IPS-NIHi11 (cell line): ENCODE measurements around the gene CATSPERZ.
A peak's percentile ranks its signal among the peaks of the same experiment; 100 is the strongest.
"Not testable (repeated sequence)": the region's sequence is repeated elsewhere in the genome, so short reads cannot be mapped to it uniquely, and the experiment has no call there.

ENCODE experiments used
- DNase-seq: peaks from one replicate; pipeline ENCODE4 v3.0.0; 2012; ENCODE audit warnings: mixed read lengths, low spot score

CATSPERZ gene

DNA sequence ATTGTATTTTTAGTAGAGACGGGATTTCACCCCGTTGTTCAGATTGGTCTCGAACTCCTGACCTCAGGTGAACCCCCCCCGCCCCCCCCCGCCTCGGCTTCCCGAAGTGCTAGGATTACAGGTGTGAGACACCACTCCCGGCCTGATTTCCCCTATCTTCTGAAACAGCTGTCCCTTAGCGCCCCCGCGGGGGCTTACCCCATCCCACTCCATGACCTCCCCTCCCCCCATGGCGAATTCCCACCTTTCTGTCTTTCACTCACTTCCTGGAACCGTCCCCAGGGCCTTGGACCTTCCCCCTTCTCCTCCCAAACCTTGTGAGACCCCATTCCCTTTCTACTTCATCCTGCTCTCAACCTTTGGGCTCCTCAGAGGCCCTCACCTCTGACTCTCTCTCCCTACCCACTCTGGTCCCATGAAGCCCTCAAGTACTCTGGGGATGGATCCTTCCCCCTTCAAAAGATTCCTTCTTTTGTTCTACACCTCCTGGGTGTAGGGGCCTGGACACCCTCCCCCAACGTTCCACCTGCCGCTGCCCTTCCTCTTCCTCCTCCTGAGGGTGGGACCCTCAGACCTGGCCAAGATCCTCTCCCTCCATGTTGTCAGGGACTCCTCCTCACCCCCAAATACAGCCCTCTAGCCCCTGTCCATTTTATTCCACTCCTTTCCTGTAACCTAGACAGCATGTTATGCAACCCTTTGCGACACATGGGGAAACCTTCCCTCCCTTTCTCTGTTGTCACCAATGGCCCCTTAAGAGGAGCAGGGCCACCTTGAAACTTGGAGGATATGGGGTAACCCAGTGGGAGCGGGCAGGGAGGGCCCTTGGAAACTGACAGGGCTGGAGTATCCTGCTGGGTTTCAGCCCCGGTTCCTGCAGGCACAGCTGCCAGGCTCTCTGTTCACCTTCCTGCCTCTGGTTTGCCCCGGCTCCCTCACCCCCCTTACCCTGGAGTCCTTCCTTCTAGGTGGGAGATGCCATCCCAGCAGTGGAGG is 18.9 kb downstream of the CATSPERZ start:
- peak; percentile 37 for DNase-seq

DNA sequence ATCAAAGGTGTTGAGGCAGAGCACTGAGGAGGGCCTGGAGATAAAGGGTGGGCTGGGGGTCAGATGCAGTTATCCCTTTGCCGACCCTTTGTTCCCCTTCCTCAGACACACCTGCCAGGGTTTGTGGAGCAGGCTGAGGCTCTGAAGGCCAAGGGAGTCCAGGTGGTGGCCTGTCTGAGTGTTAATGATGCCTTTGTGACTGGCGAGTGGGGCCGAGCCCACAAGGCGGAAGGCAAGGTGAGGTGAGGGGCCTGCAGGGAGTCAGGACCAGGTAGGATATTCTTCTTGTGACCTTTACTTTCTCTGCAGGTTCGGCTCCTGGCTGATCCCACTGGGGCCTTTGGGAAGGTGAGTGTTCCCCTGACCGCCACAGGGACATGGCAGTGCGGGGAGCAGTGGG is 20.4 kb downstream of the CATSPERZ start:
- no peak for DNase-seq

DNA sequence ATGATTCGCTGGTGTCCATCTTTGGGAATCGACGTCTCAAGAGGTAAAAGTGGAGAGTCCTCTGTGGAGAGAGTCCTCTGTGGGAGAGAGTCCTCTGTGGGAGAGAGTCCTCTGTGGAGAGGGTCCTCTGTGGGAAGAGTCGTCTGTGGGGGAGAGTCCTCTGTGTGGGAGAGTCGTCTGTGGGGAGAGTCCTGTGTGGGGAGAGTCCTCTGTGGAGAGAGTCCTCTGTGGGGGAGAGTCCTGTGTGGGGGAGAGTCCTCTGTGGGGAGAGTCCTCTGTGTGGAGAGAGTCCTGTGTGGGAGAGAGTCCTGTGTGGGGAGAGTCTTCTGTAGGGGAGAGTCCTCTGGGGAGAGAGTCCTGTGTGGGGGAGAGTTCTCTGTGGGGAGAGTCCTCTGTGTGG is 20.9 kb downstream of the CATSPERZ start:
- DNase-seq: no peak

DNA sequence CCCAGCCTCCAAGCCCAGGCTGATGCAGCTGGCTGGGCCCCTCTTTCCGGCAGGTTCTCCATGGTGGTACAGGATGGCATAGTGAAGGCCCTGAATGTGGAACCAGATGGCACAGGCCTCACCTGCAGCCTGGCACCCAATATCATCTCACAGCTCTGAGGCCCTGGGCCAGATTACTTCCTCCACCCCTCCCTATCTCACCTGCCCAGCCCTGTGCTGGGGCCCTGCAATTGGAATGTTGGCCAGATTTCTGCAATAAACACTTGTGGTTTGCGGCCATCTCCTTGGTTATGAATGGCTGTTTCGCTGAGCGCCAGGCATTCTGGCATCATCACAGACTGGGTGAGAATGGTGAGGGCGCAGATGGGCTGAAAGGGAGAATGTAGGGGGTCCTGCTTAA is 21.4 kb downstream of the CATSPERZ start:
- no peak for DNase-seq

DNA sequence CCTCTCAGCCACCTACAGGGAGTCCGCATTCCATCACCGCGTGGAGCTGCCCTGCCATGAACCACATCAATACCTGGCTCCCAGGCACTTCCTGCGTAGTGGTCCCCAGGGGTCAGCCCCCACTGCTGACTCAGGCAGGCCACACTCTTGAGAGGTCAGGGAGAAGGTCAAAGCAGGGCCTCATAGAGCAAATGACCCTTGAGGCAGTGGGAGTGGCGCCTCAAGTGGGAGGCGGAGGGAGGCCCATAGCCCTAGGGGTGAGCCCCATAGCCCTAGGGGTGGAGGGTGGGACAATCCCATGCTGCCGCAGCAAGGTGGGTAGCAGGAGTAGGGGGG is 22.7 kb downstream of the CATSPERZ start:
- no peak for DNase-seq

DNA sequence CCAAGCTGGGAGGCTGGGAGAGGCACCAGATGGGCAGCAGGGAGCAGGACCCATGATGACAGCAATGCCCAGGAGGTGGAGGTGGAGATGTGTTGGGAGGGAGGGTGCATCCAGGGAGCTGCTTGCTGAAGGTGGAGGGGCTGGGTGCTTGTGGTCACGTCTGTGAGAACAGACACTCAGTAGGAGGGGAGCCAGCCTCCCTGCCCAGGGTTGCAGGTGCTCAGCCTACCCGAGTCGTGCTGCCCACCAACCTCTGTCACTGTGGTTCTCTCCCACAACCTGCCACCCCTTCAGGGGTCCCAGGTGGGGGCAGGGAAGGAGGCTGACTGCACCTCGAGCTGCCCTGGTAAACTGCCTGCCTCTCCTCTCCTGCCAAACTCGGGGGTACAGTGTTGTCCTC is 23.2 kb downstream of the CATSPERZ start:
- DNase-seq: no peak

DNA sequence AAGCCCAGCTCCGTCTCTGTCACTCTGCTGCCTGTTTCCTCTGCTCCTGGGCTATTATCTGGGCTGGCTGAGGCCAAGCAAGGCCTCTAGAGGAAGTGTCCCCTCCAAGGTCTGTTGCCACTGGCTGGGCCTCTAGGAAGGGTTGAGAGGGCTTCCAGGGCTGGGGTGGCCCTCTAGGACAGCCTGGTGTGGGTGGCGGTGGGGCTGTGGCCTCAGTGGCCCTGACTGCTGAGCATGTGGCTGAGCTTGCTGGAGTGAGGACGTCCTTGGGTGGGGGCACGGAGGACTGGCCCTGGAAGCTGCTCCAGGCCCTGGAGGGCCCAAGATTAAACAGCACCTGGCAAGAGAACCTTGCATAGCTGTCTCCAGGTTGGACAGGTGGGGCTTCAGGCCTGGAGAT is 23.8 kb downstream of the CATSPERZ start:
- DNase-seq: not testable (repeated sequence)

DNA sequence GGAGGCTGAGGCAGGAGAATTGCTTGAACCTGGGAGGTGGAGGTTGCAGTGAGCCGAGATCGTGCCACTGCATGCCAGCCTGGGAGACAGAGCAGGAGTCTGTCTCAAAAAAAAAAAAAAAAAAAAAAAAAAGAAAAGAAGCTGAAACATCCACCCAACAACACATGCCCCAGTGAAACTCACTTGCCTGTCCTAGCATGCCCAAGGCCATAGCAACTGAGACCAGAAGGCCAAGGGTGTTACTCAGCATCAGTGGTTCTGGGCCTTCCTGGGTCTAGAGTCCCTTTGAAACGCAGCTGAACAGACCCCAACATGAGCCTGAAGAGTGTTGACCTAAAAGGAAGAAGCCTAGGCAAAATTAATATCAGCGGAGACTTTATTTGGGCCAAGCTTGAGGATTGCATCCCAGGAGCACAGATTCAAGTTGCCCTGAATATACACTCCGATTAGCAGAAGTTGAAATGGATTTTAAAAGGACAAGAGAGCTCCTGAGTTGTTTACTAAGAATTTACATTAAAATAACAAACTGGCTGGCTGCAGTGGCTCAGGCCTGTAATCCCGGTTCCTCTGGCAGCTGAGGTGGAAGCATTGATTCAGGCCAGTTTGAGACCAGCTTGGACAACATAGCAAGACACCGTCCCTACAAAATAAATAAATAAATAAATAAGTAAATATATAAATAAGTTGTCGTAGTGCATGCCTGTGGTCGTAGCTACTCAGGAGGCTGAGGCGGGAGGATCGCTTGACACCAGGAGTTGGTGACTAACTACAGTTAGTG is 24.7 kb downstream of the CATSPERZ start:
- no peak for DNase-seq

DNA sequence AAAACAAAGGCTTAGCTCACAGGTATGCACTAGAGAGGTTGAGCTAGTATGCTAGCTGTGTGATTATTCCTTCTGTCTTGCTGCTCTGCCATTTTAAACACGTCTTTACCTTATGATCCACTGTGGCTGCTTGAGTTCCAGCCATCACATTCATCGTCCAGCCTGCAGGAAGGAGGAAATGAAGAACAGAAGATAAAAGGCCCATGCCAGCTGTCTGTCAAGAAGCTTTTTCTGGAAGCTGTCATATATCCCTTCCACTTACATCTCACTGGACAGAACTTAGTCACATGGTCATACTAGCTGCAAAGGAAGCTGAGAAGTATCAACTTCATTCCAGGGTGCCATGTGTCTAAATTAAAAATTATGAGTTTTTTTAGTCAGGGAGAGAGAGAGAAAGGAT is 27.2 kb downstream of the CATSPERZ start:
- no peak for DNase-seq

DNA sequence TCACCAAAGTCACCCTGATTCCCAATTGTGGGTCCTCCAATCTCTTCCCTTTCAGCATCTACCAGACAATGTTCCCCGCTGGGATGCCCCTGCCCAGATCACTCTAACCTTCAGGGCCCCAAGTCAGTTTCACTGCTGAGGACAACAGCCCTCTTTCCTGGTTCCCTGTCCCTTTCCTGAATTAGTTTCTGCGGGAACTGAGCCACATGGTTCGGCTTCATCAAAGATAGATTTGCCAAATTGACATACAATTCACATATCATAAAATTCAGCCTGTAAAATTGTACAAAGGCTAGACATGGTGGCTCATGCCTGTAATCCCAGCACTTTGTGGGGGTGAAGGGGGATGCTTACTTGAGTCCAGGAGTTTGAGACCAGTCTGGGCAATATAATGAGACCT is 27.8 kb downstream of the CATSPERZ start:
- DNase-seq: no peak

DNA sequence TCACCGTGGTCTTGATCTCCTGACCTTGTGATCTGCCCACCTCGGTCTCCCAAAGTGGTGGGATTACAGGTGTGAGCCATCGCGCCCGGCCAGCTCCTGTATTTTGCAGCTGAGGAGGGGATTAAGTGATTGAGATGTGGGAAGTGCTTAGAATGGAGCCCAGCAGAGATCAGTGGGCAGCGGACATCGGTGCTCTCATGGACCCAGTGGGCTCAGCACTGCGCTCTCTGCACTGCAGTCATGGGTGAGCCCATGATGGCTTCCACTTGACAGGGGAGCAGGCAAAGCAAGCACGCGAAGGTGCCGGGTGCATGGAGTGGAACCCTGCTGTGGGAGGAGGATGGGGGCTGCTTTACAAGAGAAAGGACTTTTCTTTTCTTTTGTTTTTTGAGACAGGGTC is 30.7 kb downstream of the CATSPERZ start:
- no peak for DNase-seq

DNA sequence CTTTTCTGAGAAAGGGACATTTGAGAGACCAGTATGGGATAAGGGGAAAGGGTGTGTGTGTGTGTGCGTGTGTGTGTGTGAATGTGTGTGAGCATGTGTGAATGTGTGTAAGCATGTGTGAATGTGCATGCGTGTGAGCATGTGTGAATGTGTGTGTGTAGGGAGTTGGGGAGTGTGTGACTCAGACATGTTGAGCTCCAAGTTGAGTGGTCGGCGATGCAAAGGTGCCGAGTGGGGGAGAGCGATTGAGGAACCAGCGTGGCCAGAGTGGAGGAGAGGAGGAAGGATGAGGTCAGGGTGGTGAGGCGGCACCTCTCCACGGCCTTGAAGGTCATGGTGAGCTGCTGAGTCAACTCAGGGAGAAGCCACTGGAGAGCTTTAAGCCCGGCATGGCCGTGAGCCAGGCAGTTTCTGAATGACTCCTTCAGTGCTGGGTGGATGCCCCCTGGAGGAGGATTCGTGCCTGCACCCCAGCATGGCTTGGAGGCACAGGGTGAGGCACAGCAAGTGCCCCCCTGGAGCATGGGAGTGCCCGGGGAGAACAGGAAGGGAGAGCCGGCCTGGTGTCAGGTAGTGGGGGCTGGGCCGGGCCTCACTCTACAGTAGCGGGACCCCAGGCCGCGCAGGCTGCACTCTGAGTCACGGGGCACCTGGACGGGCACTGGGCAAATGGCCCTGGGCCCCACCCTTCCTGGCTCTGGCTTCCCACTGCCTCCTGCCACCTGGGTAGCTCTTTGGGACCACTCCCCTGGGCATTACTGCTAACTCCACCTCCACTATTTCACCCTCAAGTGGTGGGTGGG is 31.6 kb downstream of the CATSPERZ start:
- DNase-seq: peak; percentile 74

DNA sequence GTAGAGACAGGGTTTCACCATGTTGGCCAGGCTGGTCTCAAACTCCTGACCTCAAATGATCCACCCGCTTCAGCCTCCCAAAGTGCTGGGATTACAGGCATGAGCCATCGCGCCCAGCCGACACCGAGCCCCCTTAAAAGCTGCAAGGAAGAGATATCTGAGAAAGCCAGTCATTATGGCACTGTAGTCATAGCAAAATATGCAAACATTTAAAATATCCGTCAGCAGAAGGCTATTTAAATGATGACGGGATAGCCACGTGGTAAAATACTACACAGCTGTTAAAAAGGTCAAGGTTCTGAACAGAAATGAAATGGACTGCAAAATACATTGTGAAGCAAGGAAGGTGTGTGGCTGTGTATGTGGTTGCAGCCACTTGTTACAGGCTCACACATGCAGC is 33.4 kb downstream of the CATSPERZ start:
- DNase-seq: no peak

DNA sequence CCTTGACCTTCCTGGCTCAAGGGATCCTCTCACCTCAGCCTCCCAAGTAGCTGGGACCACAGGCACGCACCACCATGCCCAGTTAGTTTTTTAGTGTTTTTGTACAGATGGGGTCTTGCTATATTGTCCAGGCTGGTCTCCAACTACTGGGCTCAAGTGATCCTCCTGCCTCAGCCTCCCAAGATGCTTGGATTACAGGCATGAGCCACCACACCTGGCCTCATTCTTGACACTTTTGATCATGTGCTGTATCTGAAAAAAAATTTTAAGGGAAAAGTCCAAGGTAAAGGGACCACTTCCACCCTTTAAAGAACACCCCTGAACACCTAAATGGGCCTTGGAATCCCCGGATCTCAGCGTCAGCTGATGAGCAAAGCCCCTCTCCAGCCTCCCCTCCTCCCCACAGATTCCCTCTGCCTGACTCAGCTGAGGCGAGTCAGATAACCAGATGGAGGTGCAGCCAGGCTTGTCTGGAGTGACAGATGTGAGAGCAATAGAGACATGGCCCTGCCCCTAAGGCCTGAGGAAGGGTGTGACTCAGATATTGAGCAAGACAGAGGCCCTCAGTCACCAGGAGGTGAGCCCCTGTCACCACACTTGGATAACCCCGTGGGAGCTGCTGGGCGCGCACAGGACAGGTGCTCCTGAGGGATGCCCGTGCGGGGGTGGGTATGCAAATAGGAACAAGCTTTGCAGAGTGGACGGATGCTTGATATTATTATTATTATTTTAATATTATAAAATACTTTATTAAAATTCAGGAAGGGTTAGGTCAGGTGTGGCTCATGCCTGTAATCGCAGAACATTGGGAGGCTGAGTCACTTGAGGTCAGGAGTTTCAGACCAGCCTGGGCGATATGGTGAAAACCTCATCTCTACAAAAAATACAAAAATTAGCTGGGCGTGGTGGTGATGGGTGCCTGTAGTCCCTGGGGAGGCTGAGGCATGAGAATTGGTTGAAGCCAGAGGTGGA is 34.9 kb downstream of the CATSPERZ start:
- peak; percentile 70 for DNase-seq

DNA sequence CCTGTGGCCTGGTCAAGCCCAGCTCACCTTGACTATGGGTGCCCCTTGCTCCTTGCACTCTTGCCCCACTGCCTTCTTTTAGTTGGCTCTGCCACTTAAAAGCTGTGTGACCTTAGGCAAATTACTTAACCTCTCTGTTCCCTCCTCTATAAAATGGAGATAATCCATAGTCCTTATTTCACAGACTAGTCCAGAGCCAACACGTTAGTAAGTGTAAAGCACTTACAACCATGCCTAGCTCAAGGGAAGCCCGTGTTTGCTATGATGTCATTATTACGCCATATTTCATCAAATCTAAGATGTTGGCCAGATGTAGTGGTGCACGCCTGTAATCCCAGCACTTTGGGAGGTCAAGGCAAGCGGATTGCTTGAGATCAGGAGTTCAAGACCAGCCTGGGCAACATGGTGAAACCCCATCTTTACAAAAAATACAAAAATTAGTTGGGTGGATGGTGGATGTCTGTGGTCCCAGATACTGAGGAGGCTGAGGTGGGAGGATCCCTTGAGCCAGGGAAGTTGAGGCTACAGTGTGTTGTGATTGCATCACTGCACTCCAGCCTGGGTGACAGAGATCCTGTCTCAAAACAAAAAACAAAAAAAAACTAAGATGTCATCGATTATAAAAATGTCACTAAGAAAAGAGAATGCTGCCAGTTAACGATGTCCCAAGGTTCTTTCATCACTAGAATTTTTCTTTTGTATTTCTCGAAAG is 37.5 kb downstream of the CATSPERZ start:
- DNase-seq: no peak

DNA sequence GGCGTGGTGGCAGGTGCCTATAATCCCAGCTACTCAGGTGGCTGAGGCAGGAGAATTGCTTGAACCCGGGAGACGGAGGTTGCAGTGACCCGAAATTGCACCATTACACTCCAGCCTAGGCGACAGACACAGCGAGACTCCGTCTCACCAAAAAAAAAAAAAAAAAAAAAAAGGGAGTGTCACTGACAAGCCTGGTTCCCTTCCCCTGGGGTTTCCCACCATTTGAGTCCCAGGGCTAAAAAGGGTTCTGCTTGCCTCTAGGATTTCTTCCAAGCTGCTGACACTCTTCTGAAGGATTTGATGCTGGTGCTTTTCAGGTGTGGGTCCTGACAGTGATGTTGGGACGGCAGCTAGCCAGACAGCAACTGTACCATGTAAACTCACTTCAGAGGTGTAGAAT is 38.6 kb downstream of the CATSPERZ start:
- no peak for DNase-seq

DNA sequence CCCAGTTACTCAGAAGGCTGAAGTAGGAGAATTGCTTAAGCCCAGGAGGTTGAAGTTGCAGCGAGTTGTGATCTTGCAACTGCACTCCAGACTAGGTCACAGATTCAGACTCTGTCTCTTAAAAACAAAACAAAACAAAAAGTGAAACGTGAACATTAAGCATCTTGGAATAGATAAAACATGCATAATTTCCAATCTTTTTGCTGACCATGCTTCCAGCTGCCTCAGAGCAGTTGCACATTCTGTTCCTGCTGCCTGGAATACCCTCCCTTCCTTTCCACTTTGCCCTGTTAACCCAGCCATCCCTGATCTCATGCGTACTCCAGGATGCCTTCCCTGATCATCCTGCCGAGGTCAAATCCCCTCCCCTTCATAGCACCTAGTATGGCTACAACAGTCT is 39.1 kb downstream of the CATSPERZ start:
- DNase-seq: no peak

DNA sequence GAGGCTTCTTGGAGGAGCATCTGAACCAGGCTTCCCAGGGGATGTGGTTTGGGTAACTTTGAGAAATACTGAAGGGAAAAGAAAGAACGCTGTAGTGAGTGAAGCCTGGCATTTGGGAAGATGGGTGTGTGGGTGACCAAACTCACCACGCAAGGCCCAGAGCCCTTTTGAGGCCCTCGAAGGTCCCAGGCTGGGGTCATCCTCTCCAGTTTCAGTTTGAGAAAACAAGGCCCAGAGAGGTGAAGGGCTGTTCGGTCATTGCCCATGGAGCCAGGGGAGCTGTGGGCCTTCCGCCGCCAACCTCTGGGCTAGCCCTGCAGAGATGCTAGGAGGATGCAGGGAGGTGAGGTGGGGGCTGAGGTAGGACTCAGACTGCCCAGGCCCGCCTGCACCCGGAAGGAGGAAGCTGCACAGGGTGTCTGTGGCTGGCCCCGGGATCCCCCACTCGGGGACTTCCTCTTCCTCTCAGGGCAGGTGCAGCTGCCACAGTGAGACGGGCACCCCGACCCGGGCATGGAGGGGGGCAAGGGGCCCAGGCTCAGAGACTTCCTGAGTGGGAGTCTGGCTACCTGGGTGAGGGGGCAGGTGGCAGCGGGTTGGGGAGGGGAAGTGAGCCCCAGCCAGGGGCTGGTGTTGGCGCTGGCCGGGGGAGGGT is 39.7 kb downstream of the CATSPERZ start, which contains the start of gene CCDC88B:
TSS of gene CCDC88B (plus strand) at position 451 of the 655 bp plus-strand sequence. CDS start at position 514, 63 bp downstream.
- DNase-seq: no peak

DNA sequence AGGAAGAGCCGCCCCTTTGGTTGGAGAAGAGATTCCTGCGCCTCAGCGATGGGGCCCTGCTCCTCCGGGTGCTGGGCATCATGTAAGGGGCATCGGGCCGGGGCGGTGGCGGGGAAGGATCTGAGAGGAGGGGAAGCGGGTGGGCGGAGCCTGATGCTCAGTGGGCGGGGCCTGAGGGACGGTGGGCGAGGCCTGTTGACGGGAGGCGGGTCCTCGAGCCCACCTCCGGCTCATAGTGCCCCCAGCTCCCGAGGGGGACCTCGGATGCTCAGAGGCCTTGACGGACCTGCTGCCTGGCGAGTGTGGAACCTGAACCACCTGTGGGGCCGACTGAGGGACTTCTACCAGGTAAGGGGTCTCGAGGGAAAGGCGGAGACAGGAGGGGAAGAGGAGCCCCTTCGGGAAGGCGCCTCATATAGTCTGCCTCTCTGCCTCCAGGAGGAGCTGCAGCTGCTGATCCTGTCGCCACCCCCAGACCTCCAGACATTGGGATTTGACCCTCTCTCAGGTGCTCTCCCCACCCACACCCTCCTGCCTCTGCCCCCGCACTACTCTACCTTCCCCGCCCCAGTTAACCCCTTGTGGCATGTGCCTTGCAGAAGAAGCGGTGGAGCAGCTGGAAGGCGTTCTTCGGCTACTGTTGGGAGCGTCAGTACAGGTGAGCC is 40.6 kb downstream of the CATSPERZ start:
- DNase-seq: peak; percentile 88
